A549 (cell line): ENCODE measurements around the gene RBM14.

Source experiments
- CBX8 ChIP-seq: fragments of 200-600 bp; sonication (generic); IDR thresholded peaks from 2 replicates; pipeline ENCODE4 v1.6.1; 2016
- CHD4 ChIP-seq: fragments of 200-600 bp; sonication (generic); IDR thresholded peaks from 2 replicates; pipeline ENCODE4 v1.6.1; 2016; ENCODE audit warnings: antibody characterized with exemption, mild to moderate bottlenecking, borderline replicate concordance
- CTCF ChIP-seq: fragments of >200 bp; sonication (Bioruptor Twin); formaldehyde crosslinking; IDR thresholded peaks from 3 replicates; pipeline ENCODE4 v1.5.1; 2016
- EP300 ChIP-seq, 2 experiments: fragments of >200 bp; sonication (Bioruptor Twin); formaldehyde crosslinking; IDR thresholded peaks; 2 replicates in 1 of 2; 3 replicates in 1 of 2; pipeline ENCODE4 v1.6.1; 2016 to 2017
- HOXA7 ChIP-seq: fragments of 250-450 bp; sonication (Bioruptor Pico); IDR thresholded peaks from 2 replicates; pipeline ENCODE4 v1.5.0; 2020; ENCODE audit warnings: mild to moderate bottlenecking, moderate library complexity
- JUN ChIP-seq, 2 experiments: fragments of >200 bp; sonication (Bioruptor Twin); formaldehyde crosslinking; IDR thresholded peaks; 2 replicates in 1 of 2; 3 replicates in 1 of 2; pipeline ENCODE4 v1.6.1; 2016 to 2017
- KDM1A ChIP-seq: fragments of 200-600 bp; sonication (generic); IDR thresholded peaks from 2 replicates; pipeline ENCODE4 v1.6.1; 2016; ENCODE audit warnings: low read depth, mild to moderate bottlenecking
- POLR2A ChIP-seq: IDR thresholded peaks from 2 replicates; pipeline ENCODE4 v1.6.1; 2012; ENCODE audit warnings: mild to moderate bottlenecking, low read length
- POLR2AphosphoS2 ChIP-seq: conservative IDR thresholded peaks from 2 replicates; pipeline ENCODE4 v1.6.1; 2012; ENCODE audit warnings: low read length, improper control_type of control experiment, inconsistent platforms
- TF ChIP-seq, protein P1 (sequence below): fragments of 200-600 bp; sonication (generic); IDR thresholded peaks from 2 replicates; pipeline ENCODE4 v1.6.1; 2016; ENCODE audit warnings: antibody characterized with exemption, mild to moderate bottlenecking, moderate library complexity
- TF ChIP-seq, protein P2 (sequence below): fragments of 450-650 bp; IDR thresholded peaks from 2 replicates; pipeline ENCODE4 v1.6.1; 2014; ENCODE audit warnings: antibody characterized with exemption

DNA sequence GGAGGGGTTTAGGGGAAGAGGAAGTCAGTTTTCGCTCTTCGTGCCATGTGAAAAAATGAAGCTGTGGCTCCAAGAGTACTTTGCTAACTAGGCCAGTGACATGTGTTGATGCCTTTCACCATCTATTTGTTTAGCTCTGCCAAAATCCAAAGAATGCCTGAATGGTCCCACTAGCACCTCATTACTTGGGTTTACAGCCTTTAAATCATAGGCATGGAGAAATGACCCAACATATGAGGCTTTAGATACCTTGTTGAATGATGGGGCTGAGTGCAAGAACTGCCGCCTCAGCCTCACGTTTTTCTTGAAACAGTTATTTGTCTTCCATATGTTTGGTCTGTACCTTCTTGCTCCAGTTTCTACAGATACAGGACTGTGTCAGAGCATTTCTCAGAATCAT is 30.4 kb downstream of the RBM14 start:
- TF ChIP-seq JUN (IDR thresholded peaks at IDR 0.05) (no peak), CTCF (no peak), POLR2AphosphoS2 (no peak; the same call in 1 of the 2 replicates), CBX8 (no peak), POLR2A (no peak), HOXA7 (CRISPR knock-in tag) (no peak), CHD4 (no peak), KDM1A (no peak), EP300 (IDR thresholded peaks at IDR 0.05) (no peak)
- TF ChIP-seq, protein P1, sequence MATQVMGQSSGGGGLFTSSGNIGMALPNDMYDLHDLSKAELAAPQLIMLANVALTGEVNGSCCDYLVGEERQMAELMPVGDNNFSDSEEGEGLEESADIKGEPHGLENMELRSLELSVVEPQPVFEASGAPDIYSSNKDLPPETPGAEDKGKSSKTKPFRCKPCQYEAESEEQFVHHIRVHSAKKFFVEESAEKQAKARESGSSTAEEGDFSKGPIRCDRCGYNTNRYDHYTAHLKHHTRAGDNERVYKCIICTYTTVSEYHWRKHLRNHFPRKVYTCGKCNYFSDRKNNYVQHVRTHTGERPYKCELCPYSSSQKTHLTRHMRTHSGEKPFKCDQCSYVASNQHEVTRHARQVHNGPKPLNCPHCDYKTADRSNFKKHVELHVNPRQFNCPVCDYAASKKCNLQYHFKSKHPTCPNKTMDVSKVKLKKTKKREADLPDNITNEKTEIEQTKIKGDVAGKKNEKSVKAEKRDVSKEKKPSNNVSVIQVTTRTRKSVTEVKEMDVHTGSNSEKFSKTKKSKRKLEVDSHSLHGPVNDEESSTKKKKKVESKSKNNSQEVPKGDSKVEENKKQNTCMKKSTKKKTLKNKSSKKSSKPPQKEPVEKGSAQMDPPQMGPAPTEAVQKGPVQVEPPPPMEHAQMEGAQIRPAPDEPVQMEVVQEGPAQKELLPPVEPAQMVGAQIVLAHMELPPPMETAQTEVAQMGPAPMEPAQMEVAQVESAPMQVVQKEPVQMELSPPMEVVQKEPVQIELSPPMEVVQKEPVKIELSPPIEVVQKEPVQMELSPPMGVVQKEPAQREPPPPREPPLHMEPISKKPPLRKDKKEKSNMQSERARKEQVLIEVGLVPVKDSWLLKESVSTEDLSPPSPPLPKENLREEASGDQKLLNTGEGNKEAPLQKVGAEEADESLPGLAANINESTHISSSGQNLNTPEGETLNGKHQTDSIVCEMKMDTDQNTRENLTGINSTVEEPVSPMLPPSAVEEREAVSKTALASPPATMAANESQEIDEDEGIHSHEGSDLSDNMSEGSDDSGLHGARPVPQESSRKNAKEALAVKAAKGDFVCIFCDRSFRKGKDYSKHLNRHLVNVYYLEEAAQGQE, result no peak
- TF ChIP-seq, protein P2, sequence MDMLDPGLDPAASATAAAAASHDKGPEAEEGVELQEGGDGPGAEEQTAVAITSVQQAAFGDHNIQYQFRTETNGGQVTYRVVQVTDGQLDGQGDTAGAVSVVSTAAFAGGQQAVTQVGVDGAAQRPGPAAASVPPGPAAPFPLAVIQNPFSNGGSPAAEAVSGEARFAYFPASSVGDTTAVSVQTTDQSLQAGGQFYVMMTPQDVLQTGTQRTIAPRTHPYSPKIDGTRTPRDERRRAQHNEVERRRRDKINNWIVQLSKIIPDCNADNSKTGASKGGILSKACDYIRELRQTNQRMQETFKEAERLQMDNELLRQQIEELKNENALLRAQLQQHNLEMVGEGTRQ, result no peak
